Thoracic aorta (tissue), 2 donors: ENCODE data around the gene ZNF554. TPM values are rescaled to one million over a fixed set of nuclear protein-coding genes. Genes with fewer than 3 reads are reported as not detected.
A peak's percentile ranks its signal among the peaks of the same experiment; 100 is the strongest.

Experiments used
- ATAC-seq: fragments of 150-250 bp; one replicate; pipeline ENCODE4 v1.8.0; 2017; ENCODE audit warnings: low read depth; ENCODE audit not compliant: insufficient number of reproducible peaks, low FRiP score
- DNase-seq: peaks from one replicate; pipeline ENCODE4 v3.0.0-alpha.2; 2020; ENCODE audit warnings: low spot score
- H3K27ac ChIP-seq, 2 donors: fragments of 200-600 bp; sonication (generic); 1 replicate in 1 of 2; 2 replicates in 1 of 2; pipeline ENCODE4 v1.5.1; 2016; ENCODE audit warnings: mild to moderate bottlenecking in 2 of 2, moderate library complexity in 2 of 2
- H3K27me3 ChIP-seq: fragments of 200-600 bp; sonication (generic); replicated peaks from 2 replicates; pipeline ENCODE4 v1.6.0; 2016; ENCODE audit warnings: mild to moderate bottlenecking; ENCODE audit not compliant: insufficient read depth
- H3K36me3 ChIP-seq: fragments of 200-600 bp; sonication (generic); one replicate; pipeline ENCODE4 v1.5.1; 2016
- H3K4me1 ChIP-seq, 2 donors: fragments of 200-600 bp; sonication (generic); 1 replicate in 1 of 2; 2 replicates in 1 of 2; pipeline versions ENCODE4 v1.5.1 to v1.6.0; 2016; ENCODE audit warnings: low read depth in 2 of 2, mild to moderate bottlenecking in 1 of 2; ENCODE audit not compliant: control insufficient read depth in 1 of 2
- H3K4me3 ChIP-seq: fragments of 200-600 bp; sonication (generic); 2 replicates; pipeline ENCODE4 v1.5.1; 2016; ENCODE audit warnings: mild to moderate bottlenecking
- H3K9me3 ChIP-seq: fragments of 200-600 bp; sonication (generic); 2 replicates; pipeline ENCODE4 v1.5.1; 2016
- total RNA-seq, 2 donors: library from RNA; depleted of rRNA; stranded (reverse); fragments of >200 nt; gene quantifications; one replicate each; pipeline versions ENCODE4 v1.1.0 to v1.2.3, GENCODE V29; 2016
- TF ChIP-seq, protein P1 (sequence below): fragments of 200-600 bp; sonication (generic); IDR thresholded peaks from one replicate; pipeline ENCODE4 v1.5.1; 2019; ENCODE audit warnings: antibody characterized with exemption

Gene ZNF554
- total RNA-seq, 2 donors from 2014 or later = 2.8 to 4.4 TPM

DNA sequence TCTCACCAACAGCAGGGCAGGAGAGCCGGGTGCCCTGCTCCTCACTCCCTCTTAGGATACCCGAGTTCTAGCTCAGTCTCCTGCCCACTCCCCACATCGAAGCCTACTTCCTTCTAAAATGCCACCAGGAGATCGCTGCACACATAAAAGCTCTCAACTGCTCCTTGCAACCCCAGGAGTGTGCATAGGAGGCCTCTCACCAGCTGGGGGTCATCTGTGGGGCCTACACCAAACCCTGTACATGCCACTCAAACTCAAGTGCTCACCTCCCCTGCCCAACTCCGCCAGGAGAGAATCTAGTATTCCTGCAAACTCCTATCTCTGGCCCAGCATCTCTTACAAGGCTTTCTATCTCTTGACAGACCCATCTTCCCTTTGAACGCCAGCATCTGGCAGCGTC lies 39.4 kb upstream of the ZNF554 start:
- H3K27ac ChIP-seq = no peak overlapping the region
- DNase-seq (no peak), ATAC-seq (no peak)
- TF ChIP-seq, protein P1, sequence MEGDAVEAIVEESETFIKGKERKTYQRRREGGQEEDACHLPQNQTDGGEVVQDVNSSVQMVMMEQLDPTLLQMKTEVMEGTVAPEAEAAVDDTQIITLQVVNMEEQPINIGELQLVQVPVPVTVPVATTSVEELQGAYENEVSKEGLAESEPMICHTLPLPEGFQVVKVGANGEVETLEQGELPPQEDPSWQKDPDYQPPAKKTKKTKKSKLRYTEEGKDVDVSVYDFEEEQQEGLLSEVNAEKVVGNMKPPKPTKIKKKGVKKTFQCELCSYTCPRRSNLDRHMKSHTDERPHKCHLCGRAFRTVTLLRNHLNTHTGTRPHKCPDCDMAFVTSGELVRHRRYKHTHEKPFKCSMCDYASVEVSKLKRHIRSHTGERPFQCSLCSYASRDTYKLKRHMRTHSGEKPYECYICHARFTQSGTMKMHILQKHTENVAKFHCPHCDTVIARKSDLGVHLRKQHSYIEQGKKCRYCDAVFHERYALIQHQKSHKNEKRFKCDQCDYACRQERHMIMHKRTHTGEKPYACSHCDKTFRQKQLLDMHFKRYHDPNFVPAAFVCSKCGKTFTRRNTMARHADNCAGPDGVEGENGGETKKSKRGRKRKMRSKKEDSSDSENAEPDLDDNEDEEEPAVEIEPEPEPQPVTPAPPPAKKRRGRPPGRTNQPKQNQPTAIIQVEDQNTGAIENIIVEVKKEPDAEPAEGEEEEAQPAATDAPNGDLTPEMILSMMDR = no peak
- no peak overlapping the region for H3K4me3 ChIP-seq
- no peaks in the 10 kb centered on the region for H3K9me3 ChIP-seq
- H3K27me3 ChIP-seq = no peaks in the 10 kb centered on the region
- H3K4me1 ChIP-seq = peaks cover 11 to 38% of the 10 kb centered on the region in 2 donors
- no peaks in the 10 kb centered on the region for H3K36me3 ChIP-seq

DNA sequence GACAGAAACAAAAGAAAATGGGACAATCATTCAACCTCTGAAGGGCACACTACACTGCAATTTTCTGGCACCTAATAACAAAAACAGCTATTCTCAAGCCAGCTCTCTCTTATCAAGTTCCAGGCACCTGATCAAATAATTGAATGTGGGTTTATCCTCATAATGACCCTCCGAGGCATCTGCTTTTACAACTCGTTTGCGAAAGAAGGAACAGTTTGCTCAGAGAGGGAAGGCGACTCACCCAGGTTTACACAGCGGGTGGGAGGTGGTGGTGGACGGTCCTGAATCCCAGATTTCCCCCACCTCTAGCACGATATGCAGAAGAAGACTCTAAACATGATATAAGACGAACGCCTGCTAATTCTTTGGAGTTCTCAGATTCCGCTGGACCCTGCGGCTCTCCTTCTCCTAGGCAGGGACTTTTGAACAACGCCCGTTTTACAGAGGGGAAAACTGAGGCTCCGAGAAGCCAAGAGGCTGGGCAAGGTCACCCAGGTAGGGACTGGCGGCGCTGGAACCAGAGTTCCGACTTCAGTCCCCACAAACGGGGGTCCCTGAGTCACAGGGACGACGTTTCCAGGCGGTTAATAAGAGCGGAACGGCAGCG lies 37.2 kb upstream of the ZNF554 start:
- no peak for ATAC-seq

DNA sequence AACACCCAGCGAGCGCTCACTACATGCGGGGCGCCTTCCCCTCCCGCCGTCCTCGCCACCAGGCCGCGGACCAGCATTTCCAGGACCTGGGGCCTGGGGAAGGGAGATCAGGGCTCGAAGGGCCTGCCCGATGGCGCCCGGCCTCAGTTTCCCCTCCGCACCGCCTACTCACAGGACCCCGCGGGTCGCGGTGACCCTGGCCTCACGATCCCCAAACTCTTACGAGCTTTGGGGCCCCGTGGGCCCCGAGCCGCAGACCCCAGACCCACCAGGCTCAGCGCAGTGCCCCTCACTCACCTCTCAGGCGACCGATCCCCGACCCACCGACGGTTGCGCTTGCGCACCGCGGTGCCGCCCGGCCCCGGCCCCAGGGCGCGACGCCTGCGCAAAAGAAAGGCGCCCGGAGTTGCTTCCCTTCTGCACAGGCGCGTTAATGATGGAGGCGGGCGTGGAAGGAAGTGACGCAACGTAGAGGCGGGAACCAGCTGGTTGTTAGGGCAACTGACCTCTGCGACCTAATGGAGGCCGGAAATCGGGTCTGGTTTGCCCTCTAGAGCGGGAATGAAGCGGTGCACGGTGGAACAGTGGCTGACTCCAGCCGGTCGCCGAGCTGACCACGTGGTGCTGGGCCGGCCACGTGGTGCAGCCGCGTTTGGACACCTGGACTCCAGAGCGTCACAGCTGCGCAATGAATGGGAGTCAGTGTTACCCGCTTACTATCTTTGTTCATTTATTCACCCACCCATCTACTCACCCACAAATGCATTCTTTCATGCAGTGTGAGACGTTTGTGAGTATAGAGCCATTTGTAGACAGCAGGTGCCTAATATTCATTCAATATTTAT lies 36.5 kb upstream of the ZNF554 start, which contains the start of gene SGTA:
Gene SGTA (minus strand): TSS at position 338 of the 845 bp plus-strand sequence. CDS start 14,205 bp downstream, outside the sequence.
- peak; percentile 97 for DNase-seq
- Histone ChIP-seq H3K27ac (peak within 1 kb of the TSS; percentile 80 to 81), H3K9me3 (no peaks in the 10 kb centered on the region), H3K27me3 (no peaks in the 10 kb centered on the region), H3K4me3 (peak within 1 kb of the TSS; percentile 88), H3K4me1 (peaks cover 11 to 47% of the 10 kb centered on the region in 2 donors), H3K36me3 (no peaks in the 10 kb centered on the region)
- peak; percentile 98 for ATAC-seq
- TF ChIP-seq, protein P1 = peak; percentile 42

More for the DNA sequence above, 37.2 kb upstream of the ZNF554 start:
- no peaks in the 10 kb centered on the region for H3K9me3 ChIP-seq
- peak overlapping the region; percentile 80 to 81 for H3K27ac ChIP-seq
- TF ChIP-seq, protein P1 = peak; percentile 0
- peaks cover 11 to 47% of the 10 kb centered on the region in 2 donors for H3K4me1 ChIP-seq
- H3K36me3 ChIP-seq = no peaks in the 10 kb centered on the region
- DNase-seq = no peak
- H3K4me3 ChIP-seq = peak overlapping the region; percentile 88
- no peaks in the 10 kb centered on the region for H3K27me3 ChIP-seq

DNA sequence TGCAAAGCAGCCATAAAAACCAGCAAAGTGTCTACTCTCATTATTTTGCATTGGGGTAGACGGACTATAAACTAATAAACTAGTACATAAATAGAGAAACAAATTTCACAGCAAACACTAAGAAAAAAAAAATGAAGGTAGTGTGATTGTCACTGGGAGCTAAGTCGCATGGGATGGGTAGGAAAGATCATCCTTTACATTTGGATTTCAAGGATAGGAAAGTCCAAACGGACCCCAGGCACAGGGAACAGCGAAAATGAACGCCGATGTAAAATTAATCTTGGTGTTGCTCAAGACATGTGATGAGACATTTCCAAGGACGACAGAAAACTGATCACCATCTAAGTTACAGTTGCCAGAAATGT lies 35.9 kb upstream of the ZNF554 start:
- ATAC-seq (no peak), DNase-seq (no peak)
- H3K36me3 ChIP-seq = no peaks in the 10 kb centered on the region
- no peaks in the 10 kb centered on the region for H3K27me3 ChIP-seq
- peak overlapping the region in 1 of 2 donors; percentile 81 for H3K27ac ChIP-seq
- H3K4me3 ChIP-seq = peak overlapping the region; percentile 88
- TF ChIP-seq, protein P1 = no peak
- H3K4me1 ChIP-seq = peaks cover 11 to 47% of the 10 kb centered on the region in 2 donors
- no peaks in the 10 kb centered on the region for H3K9me3 ChIP-seq
